CD4-positive, alpha-beta T cell (primary cell): ENCODE measurements around the gene EPB41L4B. TPM values are rescaled to one million over a fixed set of nuclear protein-coding genes. Genes with fewer than 3 reads are reported as not detected.

Experiments
- ATAC-seq: fragments of 200-7000 bp; cut with Tn5 transposase; one replicate; pipeline ENCODE4 v1.10.0; 2022; ENCODE audit warnings: mild to moderate bottlenecking; ENCODE audit not compliant: poor library complexity
- CTCF ChIA-PET: fragments of 350-600 bp; sonication (Branson Sonifier 250); formaldehyde crosslinking; loops from one replicate; lab custom pipeline; 2021; ENCODE audit warnings: antibody characterized with exemption, inconsistent platforms; lab: Charles Lee
- POLR2A ChIA-PET: fragments of 350-600 bp; sonication (Branson Sonifier 250); formaldehyde crosslinking; loops from one replicate; lab custom pipeline; 2021; ENCODE audit warnings: antibody characterized with exemption, inconsistent platforms; lab: Charles Lee
- DNase-seq, 14 experiments: peaks; one replicate each; pipeline ENCODE4 v3.0.0-alpha.2; 2013 to 2020; ENCODE audit warnings: mixed read lengths in 2 of 14
- H3K27ac ChIP-seq, 2 donors: one replicate each; pipeline versions ENCODE4 v1.5.1 to v1.7.0; 2013; ENCODE audit warnings: low read length in 2 of 2, low read depth in 1 of 2, mild to moderate bottlenecking in 1 of 2
- H3K27me3 ChIP-seq, 2 experiments: 1 replicate in 1 of 2; 2 replicates in 1 of 2; pipeline versions ENCODE4 v1.6.1 to v1.7.0; 2013; ENCODE audit warnings: low read length in 2 of 2, control low read depth in 1 of 2, mild to moderate bottlenecking in 1 of 2, moderate library complexity in 1 of 2; ENCODE audit not compliant: insufficient read depth in 2 of 2, control insufficient read depth in 1 of 2
- H3K36me3 ChIP-seq: one replicate; pipeline ENCODE4 v1.6.1; 2013; ENCODE audit warnings: low read length, control low read depth; ENCODE audit not compliant: insufficient read depth
- H3K4me1 ChIP-seq: one replicate; pipeline ENCODE4 v1.6.1; 2013; ENCODE audit warnings: low read length, control low read depth; ENCODE audit not compliant: insufficient read depth
- H3K4me3 ChIP-seq: one replicate; pipeline ENCODE4 v1.5.1; 2013; ENCODE audit warnings: mild to moderate bottlenecking, low read length, moderate library complexity
- H3K9me3 ChIP-seq, 2 experiments: 1 replicate in 1 of 2; 2 replicates in 1 of 2; pipeline versions ENCODE4 v1.6.1 to v1.7.0; 2013; ENCODE audit warnings: low read length in 2 of 2, mild to moderate bottlenecking in 2 of 2, control low read depth in 1 of 2, moderate library complexity in 1 of 2; ENCODE audit not compliant: control insufficient read depth in 1 of 2, insufficient read depth in 1 of 2
- H3K27ac Mint-ChIP-seq: one replicate; pipeline ENCODE4 v1.8.0; 2020; ENCODE audit warnings: mixed read lengths
- H3K27me3 Mint-ChIP-seq: one replicate; pipeline ENCODE4 v1.8.0; 2021; ENCODE audit warnings: mixed read lengths
- H3K36me3 Mint-ChIP-seq: one replicate; pipeline ENCODE4 v1.8.0; 2021; ENCODE audit warnings: low read depth, mixed read lengths
- H3K4me1 Mint-ChIP-seq: one replicate; pipeline ENCODE4 v1.8.0; 2021; ENCODE audit warnings: low read depth, mixed read lengths
- H3K4me3 Mint-ChIP-seq: one replicate; pipeline ENCODE4 v1.8.0; 2020; ENCODE audit warnings: mild to moderate bottlenecking, mixed read lengths
- H3K9me3 Mint-ChIP-seq: one replicate; pipeline ENCODE4 v1.8.0; 2020; ENCODE audit warnings: mixed read lengths
- intact Hi-C, 2 experiments: fragments of 100-400 bp; cut with DNase I in 1 of 2; cut with micrococcal nuclease in 1 of 2; formaldehyde crosslinking; loops; one replicate each; pipeline versions ENCODE4 v1.15.1 to v1.9.0; 2023 to 2025; cut with DNase I, micrococcal nuclease
- total RNA-seq, 174 experiments: library from RNA in 2 of 174; stranded (reverse) in 2 of 174; gene quantifications; one replicate each; pipeline ENCODE4 v1.2.3 and lab custom pipeline; 2021 to 2026
- TF ChIP-seq, protein P1 (sequence below): fragments of 200-600 bp; IDR thresholded peaks from one replicate; pipeline ENCODE4 v1.8.0; 2022; ENCODE audit warnings: antibody characterized with exemption, mild to moderate bottlenecking

EPB41L4B gene
- total RNA-seq, 2 experiments from 2014 or later = not detected

DNA sequence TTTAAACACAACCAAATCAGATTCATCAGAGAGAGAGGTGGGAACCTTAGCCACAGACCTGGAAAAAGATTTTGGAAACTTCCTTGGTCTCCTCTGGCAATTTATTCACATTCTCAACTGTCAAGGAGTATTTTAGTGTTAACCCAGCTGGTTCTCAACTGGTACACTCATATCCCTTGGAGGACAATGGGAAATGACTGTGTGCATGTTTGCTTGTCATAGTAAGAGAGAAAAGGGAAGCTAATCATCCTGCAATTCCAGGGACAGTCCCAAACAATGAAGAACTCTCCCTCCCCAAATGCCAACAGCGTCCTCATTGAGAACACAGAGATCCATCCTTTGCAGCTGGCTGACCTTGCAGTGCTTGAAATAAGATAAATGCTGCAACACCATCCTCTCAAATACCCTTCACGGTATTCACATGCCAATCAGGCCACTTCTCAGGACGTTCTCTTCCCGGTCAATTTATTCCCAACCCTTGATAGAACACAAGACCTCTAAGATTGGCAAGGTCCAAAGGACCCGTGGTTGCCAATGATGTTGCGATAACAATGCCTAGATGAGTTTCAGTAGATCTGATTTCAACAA is 75.5 kb downstream of the EPB41L4B start:
- peaks cover 35% of the 10 kb centered on the region for H3K27me3 Mint-ChIP-seq
- H3K36me3 Mint-ChIP-seq = no peaks in the 10 kb centered on the region
- Histone ChIP-seq H3K27me3 (peaks cover 5 to 6% of the 10 kb centered on the region in 2 experiments), H3K4me1 (no peaks in the 10 kb centered on the region), H3K36me3 (no peaks in the 10 kb centered on the region), H3K27ac (no peak overlapping the region), H3K4me3 (no peak overlapping the region), H3K9me3 (no peaks in the 10 kb centered on the region)
- H3K27ac Mint-ChIP-seq = no peak overlapping the region
- no peaks in the 10 kb centered on the region for H3K9me3 Mint-ChIP-seq
- POLR2A ChIA-PET = no interaction called here
- H3K4me1 Mint-ChIP-seq = no peaks in the 10 kb centered on the region
- intact Hi-C loops = loop anchor here in 1 of 2 experiments (2.0 kb wide), 1 partner anchor 223 kb away; no protein-coding TSS in a partner anchor
- no peak for ATAC-seq
- CTCF ChIA-PET = no interaction called here
- TF ChIP-seq, protein P1, sequence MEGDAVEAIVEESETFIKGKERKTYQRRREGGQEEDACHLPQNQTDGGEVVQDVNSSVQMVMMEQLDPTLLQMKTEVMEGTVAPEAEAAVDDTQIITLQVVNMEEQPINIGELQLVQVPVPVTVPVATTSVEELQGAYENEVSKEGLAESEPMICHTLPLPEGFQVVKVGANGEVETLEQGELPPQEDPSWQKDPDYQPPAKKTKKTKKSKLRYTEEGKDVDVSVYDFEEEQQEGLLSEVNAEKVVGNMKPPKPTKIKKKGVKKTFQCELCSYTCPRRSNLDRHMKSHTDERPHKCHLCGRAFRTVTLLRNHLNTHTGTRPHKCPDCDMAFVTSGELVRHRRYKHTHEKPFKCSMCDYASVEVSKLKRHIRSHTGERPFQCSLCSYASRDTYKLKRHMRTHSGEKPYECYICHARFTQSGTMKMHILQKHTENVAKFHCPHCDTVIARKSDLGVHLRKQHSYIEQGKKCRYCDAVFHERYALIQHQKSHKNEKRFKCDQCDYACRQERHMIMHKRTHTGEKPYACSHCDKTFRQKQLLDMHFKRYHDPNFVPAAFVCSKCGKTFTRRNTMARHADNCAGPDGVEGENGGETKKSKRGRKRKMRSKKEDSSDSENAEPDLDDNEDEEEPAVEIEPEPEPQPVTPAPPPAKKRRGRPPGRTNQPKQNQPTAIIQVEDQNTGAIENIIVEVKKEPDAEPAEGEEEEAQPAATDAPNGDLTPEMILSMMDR = no peak
- no peak for DNase-seq
- no peak overlapping the region for H3K4me3 Mint-ChIP-seq

GRCh38 chr9:109244179-109245132 is 76.4 kb downstream of the EPB41L4B start:
- no peak overlapping the region for H3K27ac Mint-ChIP-seq
- H3K9me3 ChIP-seq = no peaks in the 10 kb centered on the region
- ChIA-PET CTCF (no interaction called here), POLR2A (no interaction called here)
- ATAC-seq (peak; percentile 79), DNase-seq (peak; percentile 32 to 77 (median 54))
- H3K4me3 Mint-ChIP-seq = no peak overlapping the region
- H3K27me3 Mint-ChIP-seq = peaks cover 35% of the 10 kb centered on the region
- H3K4me1 ChIP-seq = no peaks in the 10 kb centered on the region
- no peaks in the 10 kb centered on the region for H3K4me1 Mint-ChIP-seq
- H3K27me3 ChIP-seq = peaks cover 5 to 8% of the 10 kb centered on the region in 2 experiments
- no peaks in the 10 kb centered on the region for H3K36me3 Mint-ChIP-seq
- H3K36me3 ChIP-seq = no peaks in the 10 kb centered on the region
- TF ChIP-seq, protein P1 = peak; percentile 95
- H3K27ac ChIP-seq = no peak overlapping the region
- intact Hi-C loops = loop anchor here (1.0 to 5.0 kb wide), 3 partner anchors 77 to 973 kb away; partner anchors contain the start of gene EPB41L4B (in 1 of the 2)
- no peaks in the 10 kb centered on the region for H3K9me3 Mint-ChIP-seq
- no peak overlapping the region for H3K4me3 ChIP-seq

DNA sequence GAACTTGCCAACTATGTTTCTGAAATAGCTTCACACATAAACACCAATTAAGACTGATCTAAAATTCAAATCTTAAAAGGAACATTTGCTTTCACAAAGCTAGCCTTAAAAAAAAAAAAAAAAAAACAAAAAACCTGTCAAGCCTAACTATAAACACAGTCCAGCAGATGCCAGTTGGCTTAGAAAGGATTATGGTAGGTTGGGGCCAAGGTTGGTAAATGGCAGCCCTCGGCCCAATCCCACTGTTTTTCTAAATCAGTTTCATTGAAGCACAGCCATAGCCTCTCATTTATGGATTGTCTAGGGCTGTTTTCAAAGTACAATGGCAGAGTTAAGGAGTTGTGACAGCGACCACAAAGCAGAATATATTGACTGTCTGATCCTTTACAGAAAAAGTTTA is 78.1 kb downstream of the EPB41L4B start:
- Mint-ChIP-seq H3K27me3 (peaks cover 45% of the 10 kb centered on the region), H3K27ac (no peak overlapping the region), H3K9me3 (no peaks in the 10 kb centered on the region), H3K36me3 (no peaks in the 10 kb centered on the region), H3K4me1 (no peaks in the 10 kb centered on the region), H3K4me3 (no peak overlapping the region)
- POLR2A ChIA-PET = no interaction called here
- Histone ChIP-seq H3K4me1 (no peaks in the 10 kb centered on the region), H3K27ac (no peak overlapping the region), H3K36me3 (no peaks in the 10 kb centered on the region), H3K4me3 (no peak overlapping the region), H3K27me3 (peaks cover 5 to 8% of the 10 kb centered on the region in 2 experiments), H3K9me3 (no peaks in the 10 kb centered on the region)
- DNase-seq = no peak
- TF ChIP-seq, protein P1 = no peak
- no peak for ATAC-seq
- CTCF ChIA-PET = no interaction called here
- intact Hi-C loops = loop anchor here in 1 of 2 experiments (2.0 to 5.0 kb wide), 2 partner anchors 226 to 975 kb away; no protein-coding TSS in a partner anchor
